Bronchial epithelial cell (primary cell): ENCODE data around the gene HTR4. TPM values are rescaled to one million over a fixed set of nuclear protein-coding genes. Genes with fewer than 3 reads are reported as not detected.

ENCODE experiments used
- DNase-seq: peaks from one replicate; pipeline ENCODE4 v3.0.0-alpha.2; 2010; ENCODE audit warnings: low read depth
- FAIRE-seq: peaks from 2 replicates; lab custom pipeline; 2011; peaks lifted over from hg19 to GRCh38; lab: Jason Lieb, UNC
- H3K27me3 ChIP-seq: 2 replicates; pipeline ENCODE4 v1.5.1; 2011; ENCODE audit warnings: low read length; ENCODE audit not compliant: control insufficient read depth, insufficient read depth
- H3K36me3 ChIP-seq: 2 replicates; pipeline ENCODE4 v1.5.1; 2011; ENCODE audit warnings: low read length; ENCODE audit not compliant: control insufficient read depth, insufficient read depth
- H3K4me3 ChIP-seq: 2 replicates; pipeline ENCODE4 v1.5.1; 2011; ENCODE audit warnings: mild to moderate bottlenecking, low read depth, low read length, control low read depth
- CTCF ChIP-seq: IDR thresholded peaks from 2 replicates; pipeline ENCODE4 v1.5.1; 2011; ENCODE audit warnings: mild to moderate bottlenecking, moderate library complexity, low read length, control low read depth, inconsistent platforms; ENCODE audit not compliant: insufficient read depth, severe bottlenecking
- total RNA-seq: library from RNA; depleted of rRNA; stranded (reverse); fragments of >200 nt; gene quantifications from 2 replicates; pipeline ENCODE4 v1.2.1, GENCODE V29; 2014

The HTR4 gene
- total RNA-seq, 1 donor from 2014 or later, result not detected

GRCh38 chr5:148619484-148619883 is 34.8 kb downstream of the HTR4 start:
- DNase-seq (no peak), FAIRE-seq (no peak)
- no peaks in the 10 kb centered on the region for H3K27me3 ChIP-seq
- no peaks in the 10 kb centered on the region for H3K36me3 ChIP-seq
- H3K4me3 ChIP-seq, result no peak overlapping the region
- no peak for TF ChIP-seq CTCF

- Histone ChIP-seq H3K27me3 (no peaks in the 10 kb centered on the region), H3K4me3 (no peak overlapping the region), H3K36me3 (no peaks in the 10 kb centered on the region)
- no peak for TF ChIP-seq CTCF
- no peak for FAIRE-seq
- DNase-seq, result peak; percentile 27
These were observed 38.6 kb downstream of the HTR4 start for GRCh38 chr5:148615644-148616275.

GRCh38 chr5:148607406-148607805 is 46.9 kb downstream of the HTR4 start:
- FAIRE-seq, result no peak
- H3K27me3 ChIP-seq, result no peaks in the 10 kb centered on the region
- H3K36me3 ChIP-seq, result no peaks in the 10 kb centered on the region
- no peak for DNase-seq
- H3K4me3 ChIP-seq, result no peak overlapping the region
- TF ChIP-seq CTCF, result no peak

- no peak for TF ChIP-seq CTCF
- H3K27me3 ChIP-seq, result no peaks in the 10 kb centered on the region
- H3K4me3 ChIP-seq, result no peak overlapping the region
- no peak for FAIRE-seq
- H3K36me3 ChIP-seq, result no peaks in the 10 kb centered on the region
- no peak for DNase-seq
These were observed 48.0 kb downstream of the HTR4 start for GRCh38 chr5:148606296-148606695.

- no peak for TF ChIP-seq CTCF
- no peak for FAIRE-seq
These were observed 55.1 kb downstream of the HTR4 start for GRCh38 chr5:148599187-148599586.

GRCh38 chr5:148595697-148596096 is 58.6 kb downstream of the HTR4 start:
- FAIRE-seq (no peak), DNase-seq (no peak)
- Histone ChIP-seq H3K4me3 (no peak overlapping the region), H3K27me3 (no peaks in the 10 kb centered on the region), H3K36me3 (no peaks in the 10 kb centered on the region)
- TF ChIP-seq CTCF, result no peak

More at GRCh38 chr5:148599187-148599586, 55.1 kb downstream of the HTR4 start:
- Histone ChIP-seq H3K4me3 (no peak overlapping the region), H3K27me3 (no peaks in the 10 kb centered on the region), H3K36me3 (no peaks in the 10 kb centered on the region)
- no peak for DNase-seq
